ENCODE measurements around the gene SPNS3. TPM values are rescaled to one million over a fixed set of nuclear protein-coding genes. Genes with fewer than 3 reads are reported as not detected.

Gene SPNS3
- total RNA-seq, 4 donors from 2014 or later: 0.16 to 0.56 TPM; not detected in 2

- intact Hi-C loops (cut with DNase I; ENCODE audit: low total_unique reads): no loop called here
- no peak for TF ChIP-seq POLR2A (IDR thresholded peaks at IDR 0.05)
- TF ChIP-seq CTCF (IDR thresholded peaks at IDR 0.05): no peak
- 61 to 65% methylated on average over 26 to 27 of the region's 27 CpGs for WGBS, 2 donors
- H3K4me3 ChIP-seq (ENCODE audit: low read depth, poor library complexity, severe bottlenecking): no peak overlapping the region
- DNase-seq (ENCODE audit: low spot score in 2 of 2): no peak
These were observed 101.4 kb downstream of the SPNS3 start for GRCh38 chr17:4534928-4535666.

- WGBS, 2 donors: 76 to 83% methylated on average over 9 to 16 of the region's 19 CpGs
- H3K4me3 ChIP-seq (ENCODE audit: low read depth, poor library complexity, severe bottlenecking): no peak overlapping the region
- no peak for TF ChIP-seq CTCF (IDR thresholded peaks at IDR 0.05)
- no peak for TF ChIP-seq POLR2A (IDR thresholded peaks at IDR 0.05)
- intact Hi-C loops (cut with DNase I; ENCODE audit: low total_unique reads): no loop called here
- no peak for DNase-seq (ENCODE audit: low spot score in 2 of 2)
These were observed 102.0 kb downstream of the SPNS3 start for GRCh38 chr17:4535667-4536258.

DNA sequence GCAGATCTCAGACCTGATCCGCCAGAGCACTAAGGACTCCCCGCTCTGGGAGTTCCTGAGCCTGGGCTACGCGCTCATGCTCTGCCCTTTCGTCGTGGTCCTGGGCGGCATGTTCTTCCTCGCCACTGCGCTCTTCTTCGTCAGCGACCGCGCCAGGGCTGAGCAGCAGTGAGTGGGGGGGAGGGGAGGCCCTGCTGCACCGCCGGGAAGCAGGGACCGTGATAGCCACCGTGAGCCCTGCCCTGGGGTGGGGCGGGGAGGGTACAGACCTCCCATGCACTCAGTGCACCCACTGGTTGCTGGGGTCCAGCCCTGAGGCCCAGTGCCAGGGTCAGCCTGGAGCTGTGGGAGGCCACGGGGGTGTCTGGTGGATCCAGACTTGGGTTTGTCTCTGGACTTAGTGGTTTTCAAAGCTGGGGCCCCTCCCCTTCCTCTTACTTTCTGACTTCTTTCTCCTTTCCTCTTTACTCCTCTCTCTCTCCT lies 102.6 kb downstream of the SPNS3 start:
- no peak overlapping the region for H3K4me3 ChIP-seq (ENCODE audit: low read depth, poor library complexity, severe bottlenecking)
- DNase-seq (ENCODE audit: low spot score in 2 of 2): no peak
- 46 to 49% methylated on average over 6 to 19 of the region's 19 CpGs for WGBS, 2 donors
- intact Hi-C loops (cut with DNase I; ENCODE audit: low total_unique reads): no loop called here
- TF ChIP-seq CTCF (IDR thresholded peaks at IDR 0.05) (no peak), POLR2A (IDR thresholded peaks at IDR 0.05) (no peak)

DNA sequence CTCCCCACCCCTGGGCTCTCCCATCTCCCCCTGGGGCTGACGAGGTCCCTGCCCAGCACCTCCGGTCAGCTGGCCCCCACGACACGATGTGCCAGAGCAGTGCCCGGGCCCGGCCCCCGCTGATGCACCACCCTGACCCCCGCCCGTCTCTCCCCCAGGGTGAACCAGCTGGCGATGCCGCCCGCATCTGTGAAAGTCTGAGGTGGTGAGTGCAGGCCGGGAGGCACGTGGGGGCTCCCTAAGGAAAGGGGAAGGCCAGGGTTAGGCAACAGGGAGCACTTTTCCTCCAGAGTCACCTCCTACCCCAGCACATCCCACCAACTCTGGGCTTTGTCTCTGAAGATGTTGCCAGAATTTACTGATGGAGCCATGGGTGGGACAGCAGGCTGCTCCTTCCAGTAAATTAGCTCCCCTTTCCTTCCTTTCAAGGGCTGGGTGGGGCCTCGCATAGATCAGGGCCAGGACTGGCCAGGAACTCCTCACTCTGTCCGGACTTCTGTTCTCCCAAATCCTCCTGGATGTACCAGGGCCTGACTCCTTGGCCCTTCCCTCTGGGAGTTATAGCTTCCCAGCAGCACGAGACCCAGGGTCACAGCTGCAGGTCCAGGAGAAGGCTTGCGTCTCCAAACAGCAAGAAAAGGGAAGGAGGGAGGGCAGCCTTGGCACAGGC lies 103.1 kb downstream of the SPNS3 start:
- no peak overlapping the region for H3K4me3 ChIP-seq (ENCODE audit: low read depth, poor library complexity, severe bottlenecking)
- DNase-seq (ENCODE audit: low spot score in 2 of 2): no peak
- intact Hi-C loops (cut with DNase I; ENCODE audit: low total_unique reads): no loop called here
- TF ChIP-seq POLR2A (IDR thresholded peaks at IDR 0.05) (no peak), CTCF (IDR thresholded peaks at IDR 0.05) (no peak)
- WGBS, 2 donors: 20% methylated on average over 14 to 18 of the region's 18 CpGs

Other genes with a start within 250 kb of the SPNS3 start
- 10 to 100 TPM; 30.7 to 35.7 (median 32.7) TPM for gene ANKFY1, start 170.0 kb upstream of the SPNS3 start, total RNA-seq
- 10 to 100 TPM; 72.3 to 84.3 (median 78.5) TPM for gene UBE2G1, start 67.3 kb upstream of the SPNS3 start, total RNA-seq
- 100 to 1,000 TPM in 1 of 4 donors, 10 to 100 TPM in 3; 74.9 to 132 (median 87.5) TPM for gene SPNS2, start 64.9 kb downstream of the SPNS3 start, total RNA-seq
- gene MYBBP1A, start 121.4 kb downstream of the SPNS3 start, total RNA-seq: 10 to 100 TPM; 53.9 to 83.7 (median 54.5) TPM
- gene GGT6, start 126.6 kb downstream of the SPNS3 start, total RNA-seq: 100 to 1,000 TPM; 133 to 232 (median 184) TPM
- 1 to 10 TPM in 2 of 4 donors, under 1 TPM in 1, not detected in 1; 0.25 to 3.0 (median 1.0) TPM for gene SMTNL2, start 150.6 kb downstream of the SPNS3 start, total RNA-seq
- under 1 TPM in 2 of 4 donors, not detected in 2; 0.54 to 0.68 TPM for gene ALOX15, start 207.7 kb downstream of the SPNS3 start, total RNA-seq

All from lower leg skin (tissue), 4 donors.